ENCODE data around the gene IQGAP1.

GRCh38 chr15:90375071-90375470 lies 13.0 kb upstream of the IQGAP1 start:
- no peak for TF ChIP-seq CTCF (IDR thresholded peaks at IDR 0.05 in 2 of 3, conservative IDR thresholded peaks at IDR 0.05 in 1 of 3; ENCODE audit: borderline replicate concordance in 1 of 3, insufficient read depth in 1 of 3, low read depth in 2 of 3, low read length in 2 of 3)
- no peak for TF ChIP-seq ZNF274 (IDR thresholded peaks at IDR 0.05; ENCODE audit: low read depth, low read length)
- TF ChIP-seq JUND (IDR thresholded peaks at IDR 0.05) = no peak
